Astrocyte (in vitro differentiated cells and primary cell): ENCODE results near the gene SRGAP2B.
"Not testable (repeated sequence)": the region's sequence is repeated elsewhere in the genome, so short reads cannot be mapped to it uniquely, and the experiment has no call there.

ENCODE experiments used
- CTCF ChIP-seq: IDR thresholded peaks from 2 replicates; pipeline ENCODE4 v1.5.1; 2011; ENCODE audit warnings: low read depth, mild to moderate bottlenecking, inconsistent platforms, low read length, moderate library complexity; ENCODE audit not compliant: insufficient read depth
- EZH2 ChIP-seq: IDR thresholded peaks from 2 replicates; pipeline ENCODE4 v1.6.1; 2012; ENCODE audit warnings: mild to moderate bottlenecking, low read length, inconsistent platforms; ENCODE audit not compliant: insufficient read depth

GRCh38 chr1:145041519-145041918 lies 53.6 kb downstream of the SRGAP2B start:
- TF ChIP-seq CTCF, EZH2: not testable (repeated sequence)
